Epithelial cell of esophagus (primary cell): ENCODE data around the gene DCTN3.

Experiments
- DNase-seq: peaks from one replicate; pipeline ENCODE4 v3.0.0; 2010; ENCODE audit warnings: low read depth
- H3K4me3 ChIP-seq: 2 replicates; pipeline ENCODE4 v1.5.1; 2011; ENCODE audit warnings: mild to moderate bottlenecking, low read length, control low read depth
- TF ChIP-seq, protein P1 (sequence below): IDR thresholded peaks from 2 replicates; pipeline ENCODE4 v1.5.1; 2011; ENCODE audit warnings: low read depth, mild to moderate bottlenecking, low read length, control low read depth, inconsistent platforms; ENCODE audit not compliant: insufficient read depth; ENCODE audit errors: missing control alignments

DCTN3 gene

DNA sequence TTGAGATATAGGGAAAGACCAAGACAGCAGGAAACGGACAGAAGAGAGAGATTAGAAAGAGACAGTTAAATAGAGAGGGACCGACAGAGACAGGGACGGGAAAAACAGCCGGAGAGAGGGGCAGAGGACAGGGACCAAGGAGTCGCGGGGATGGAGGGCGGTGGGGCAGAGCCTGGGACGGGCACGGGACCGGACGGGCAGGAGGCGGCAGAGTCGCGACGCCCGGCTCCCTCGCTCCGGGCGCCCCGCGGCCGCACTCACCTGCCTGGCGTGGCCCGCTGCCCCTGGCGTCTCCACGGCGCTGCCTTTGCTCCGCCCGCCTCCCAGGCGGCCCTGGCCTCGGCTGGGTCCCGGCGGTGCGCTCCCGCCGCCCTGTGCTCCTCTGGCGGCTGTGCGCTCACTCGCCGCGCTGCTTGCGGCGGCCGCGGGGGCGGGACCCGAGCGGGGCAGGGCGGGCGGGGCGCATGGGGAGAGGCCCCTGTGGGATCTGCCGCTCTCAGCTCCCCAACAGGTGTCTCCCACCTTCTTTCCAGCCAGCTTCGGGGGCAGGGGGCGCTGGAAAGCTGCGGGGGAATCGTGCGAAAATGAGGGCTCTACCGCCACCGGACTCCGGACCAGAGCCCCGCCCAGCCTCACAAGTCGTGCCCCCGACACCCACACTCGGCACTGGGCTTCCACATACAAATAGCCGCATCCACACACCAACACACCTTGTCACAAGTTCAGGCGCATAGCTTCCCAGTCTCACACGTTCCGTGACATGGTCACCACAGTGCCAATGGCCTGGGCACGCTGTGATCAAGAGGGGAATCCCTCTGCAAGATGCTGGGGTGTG, 8.6 kb upstream of the DCTN3 start, which contains the start of gene ARID3C:
Gene ARID3C, minus strand, starts transcription at position 411 of the 835 bp plus-strand sequence. CDS start 1,052 bp downstream, outside the sequence.
- peak within 1 kb of the TSS; percentile 30 for H3K4me3 ChIP-seq
- TF ChIP-seq, protein P1, sequence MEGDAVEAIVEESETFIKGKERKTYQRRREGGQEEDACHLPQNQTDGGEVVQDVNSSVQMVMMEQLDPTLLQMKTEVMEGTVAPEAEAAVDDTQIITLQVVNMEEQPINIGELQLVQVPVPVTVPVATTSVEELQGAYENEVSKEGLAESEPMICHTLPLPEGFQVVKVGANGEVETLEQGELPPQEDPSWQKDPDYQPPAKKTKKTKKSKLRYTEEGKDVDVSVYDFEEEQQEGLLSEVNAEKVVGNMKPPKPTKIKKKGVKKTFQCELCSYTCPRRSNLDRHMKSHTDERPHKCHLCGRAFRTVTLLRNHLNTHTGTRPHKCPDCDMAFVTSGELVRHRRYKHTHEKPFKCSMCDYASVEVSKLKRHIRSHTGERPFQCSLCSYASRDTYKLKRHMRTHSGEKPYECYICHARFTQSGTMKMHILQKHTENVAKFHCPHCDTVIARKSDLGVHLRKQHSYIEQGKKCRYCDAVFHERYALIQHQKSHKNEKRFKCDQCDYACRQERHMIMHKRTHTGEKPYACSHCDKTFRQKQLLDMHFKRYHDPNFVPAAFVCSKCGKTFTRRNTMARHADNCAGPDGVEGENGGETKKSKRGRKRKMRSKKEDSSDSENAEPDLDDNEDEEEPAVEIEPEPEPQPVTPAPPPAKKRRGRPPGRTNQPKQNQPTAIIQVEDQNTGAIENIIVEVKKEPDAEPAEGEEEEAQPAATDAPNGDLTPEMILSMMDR = no peak
- DNase-seq = peak; percentile 43

DNA sequence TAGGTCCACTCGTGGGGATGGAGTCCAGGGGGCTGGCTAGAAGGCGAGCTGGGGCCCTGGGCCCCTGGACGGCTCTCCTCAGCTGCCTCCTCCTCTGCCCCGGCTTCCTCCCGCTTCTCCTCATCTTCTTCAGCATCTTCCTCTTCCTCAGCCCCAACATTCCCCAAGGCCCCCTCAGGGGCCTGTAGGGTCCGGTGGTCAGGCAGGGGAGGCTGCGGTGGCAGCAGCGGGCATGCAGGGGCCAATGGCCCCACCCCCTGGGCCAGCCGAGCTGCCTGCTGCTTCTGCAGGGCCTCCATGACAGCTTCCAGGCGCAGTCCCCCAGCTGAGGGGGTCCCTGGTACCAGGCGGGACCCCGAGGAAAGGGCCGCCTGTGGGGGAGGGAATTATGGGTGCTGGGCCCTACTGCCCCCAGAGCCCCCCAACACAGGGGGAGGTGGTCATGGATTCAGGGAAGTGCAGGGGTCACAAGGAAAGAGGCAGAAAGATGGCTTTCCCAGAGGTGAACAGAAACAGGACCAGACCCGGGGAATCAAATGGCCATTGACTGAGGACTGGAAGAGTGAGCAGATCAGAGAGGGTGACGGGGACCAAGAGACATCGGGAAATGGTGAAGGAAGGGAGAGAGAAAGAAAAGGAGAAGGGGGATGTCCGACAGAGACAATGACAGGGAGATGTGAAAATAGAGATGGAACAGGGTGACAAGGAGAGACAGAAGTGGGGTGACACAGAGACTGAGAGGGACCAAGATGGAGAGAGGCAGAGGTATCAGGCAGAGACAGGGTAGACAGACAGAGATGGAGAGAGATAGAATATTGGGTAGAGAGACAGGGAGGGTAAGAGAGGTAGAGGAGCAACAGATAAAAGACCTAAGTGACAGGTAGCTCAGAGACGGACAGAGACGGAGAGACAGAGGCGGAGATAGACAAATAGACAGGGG, 7.7 kb upstream of the DCTN3 start:
- TF ChIP-seq, protein P1 = no peak
- no peak overlapping the region for H3K4me3 ChIP-seq
- DNase-seq = no peak

DNA sequence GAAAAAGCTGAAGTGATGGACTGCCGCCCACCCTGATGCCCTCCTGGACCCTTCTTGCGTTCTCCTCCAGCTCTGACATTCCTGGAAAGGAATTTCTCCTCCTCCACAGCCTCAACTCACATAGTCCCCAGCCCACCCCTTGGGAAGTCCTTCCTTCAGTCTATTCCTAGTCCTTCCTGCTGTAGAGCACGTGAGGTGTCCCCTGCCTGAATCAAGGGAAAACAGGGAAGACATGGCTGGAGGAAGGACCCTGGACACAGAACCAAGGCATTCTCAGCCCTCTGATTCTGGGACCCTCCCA, 4.8 kb upstream of the DCTN3 start:
- no peak overlapping the region for H3K4me3 ChIP-seq
- TF ChIP-seq, protein P1 = no peak
- DNase-seq = no peak

DNA sequence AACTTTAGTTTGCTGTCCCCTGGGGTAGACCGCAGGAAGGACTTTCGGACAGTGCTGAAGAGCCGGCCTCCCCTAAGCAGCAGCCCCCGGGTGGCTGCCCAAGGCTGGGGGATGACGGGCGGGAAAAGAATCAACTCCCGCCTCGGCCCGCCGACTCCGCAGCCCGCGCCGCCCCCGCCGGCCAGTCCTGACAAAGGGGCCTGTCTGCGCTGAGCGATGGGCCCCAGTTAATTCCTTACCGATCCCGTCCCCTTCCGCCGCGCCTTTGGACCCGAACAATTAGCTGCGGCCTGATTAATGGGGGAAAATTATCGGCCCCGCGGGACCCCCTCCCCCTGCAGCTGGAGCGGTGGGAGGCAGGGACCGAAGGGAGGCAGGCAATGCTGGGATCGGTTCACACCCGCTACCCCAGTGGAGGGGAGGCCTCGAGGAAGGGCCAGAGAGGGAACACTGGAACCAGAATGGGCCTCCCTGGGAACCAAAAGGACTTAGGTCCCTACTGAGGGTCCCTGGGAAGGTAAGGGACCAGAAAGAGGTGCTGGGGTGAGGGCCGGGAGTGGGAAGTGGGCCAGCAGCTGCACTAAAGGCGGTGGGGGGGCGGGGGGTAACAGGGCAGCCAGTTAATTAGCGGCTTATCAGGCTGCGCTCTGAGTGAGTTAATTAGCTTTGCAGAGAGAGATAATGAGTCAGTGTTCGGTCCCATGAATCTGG, 4.3 kb upstream of the DCTN3 start:
- no peak overlapping the region for H3K4me3 ChIP-seq

DNA sequence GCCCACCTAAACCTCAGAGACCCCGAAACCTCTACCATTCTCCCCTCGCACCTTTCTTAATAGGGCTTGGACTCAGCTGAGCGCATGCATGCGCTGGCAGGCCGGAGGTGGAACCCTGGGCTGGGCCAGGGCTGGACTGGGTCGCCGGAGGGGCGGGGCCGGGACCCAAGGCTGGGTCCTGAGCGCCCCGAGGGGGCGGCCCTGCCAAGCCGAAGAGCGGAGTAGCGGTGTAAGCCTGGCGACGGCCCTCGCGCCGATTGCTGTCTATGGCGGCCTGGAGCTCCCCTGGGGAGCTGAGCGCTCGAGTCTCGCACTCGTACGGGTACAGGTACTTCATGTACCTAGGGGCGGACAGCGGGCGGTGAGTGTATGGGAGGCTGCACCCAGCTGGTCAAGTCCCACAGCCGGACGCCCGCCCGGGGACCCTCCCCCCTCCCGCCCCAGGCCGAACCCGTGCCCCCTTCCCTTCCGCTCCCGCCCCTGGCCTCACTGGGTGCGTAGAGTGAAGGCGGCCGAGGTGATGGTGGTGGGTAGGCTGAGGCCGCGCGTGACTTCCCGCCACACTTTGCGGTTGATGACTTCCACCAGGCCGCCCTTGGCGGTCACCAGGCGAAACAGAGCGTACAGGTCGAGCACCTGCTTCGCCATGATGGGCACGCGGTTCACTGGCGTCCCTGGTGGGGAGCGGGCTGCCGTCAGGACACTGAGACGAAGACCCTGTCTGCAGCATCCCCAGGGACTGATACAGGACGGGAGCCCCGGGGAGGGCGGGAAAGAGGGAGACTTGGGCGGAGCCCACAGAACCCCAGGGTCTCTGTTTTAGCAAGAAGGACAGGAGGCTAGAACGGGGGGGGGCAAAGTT, 3.3 kb upstream of the DCTN3 start:
- TF ChIP-seq, protein P1 = no peak
- H3K4me3 ChIP-seq = no peak overlapping the region
- no peak for DNase-seq

More for the DNA sequence above, 4.3 kb upstream of the DCTN3 start:
- TF ChIP-seq, protein P1 = no peak
- DNase-seq = no peak

DNA sequence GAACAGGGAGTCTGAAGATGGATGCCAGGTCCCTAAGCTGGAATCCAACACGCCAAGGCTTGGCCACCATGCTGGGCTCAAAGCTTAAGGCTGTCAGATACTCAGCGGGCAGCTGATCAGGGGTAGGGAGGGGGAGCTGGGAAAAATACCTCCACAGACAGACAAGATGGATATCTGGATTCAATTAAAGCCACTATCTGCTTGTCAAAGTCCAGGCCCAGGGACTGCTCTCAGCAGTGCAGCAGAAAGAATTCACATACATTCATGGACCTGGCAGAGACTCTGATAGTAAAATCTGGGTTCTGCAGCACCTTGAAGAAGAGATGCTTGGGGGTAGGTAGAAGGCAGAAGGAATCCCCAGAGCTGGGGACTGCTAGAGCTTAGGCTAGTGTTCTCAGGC, 5.2 kb downstream of the DCTN3 start:
- DNase-seq = no peak
- no peak overlapping the region for H3K4me3 ChIP-seq
- TF ChIP-seq, protein P1 = no peak
